H1 (cell line): ENCODE measurements around the gene SYT13. TPM values are rescaled to one million over a fixed set of nuclear protein-coding genes. Genes with fewer than 3 reads are reported as not detected.

Experiments
- CTCF ChIA-PET: fragments of 300-600 bp; sonication (Branson Sonifier 250); formaldehyde crosslinking; loops from one replicate; lab custom pipeline; 2021; ENCODE audit not compliant: partially characterized antibody; lab: Charles Lee
- POLR2A ChIA-PET: fragments of 300-600 bp; sonication (Branson Sonifier 250); formaldehyde crosslinking; loops from one replicate; lab custom pipeline; 2021; ENCODE audit warnings: inconsistent platforms; ENCODE audit not compliant: partially characterized antibody; lab: Charles Lee
- DNase-seq, 2 experiments: peaks; one replicate each; pipeline versions ENCODE4 v3.0.0 to v3.0.0-alpha.2; 2010 to 2022; ENCODE audit warnings: low spot score in 2 of 2, low read depth in 1 of 2, mixed read lengths in 1 of 2
- FAIRE-seq: peaks from 2 replicates; lab custom pipeline; 2011; peaks lifted over from hg19 to GRCh38; lab: Jason Lieb, UNC
- H2AFZ ChIP-seq: 2 replicates; pipeline ENCODE4 v1.8.1; 2012; ENCODE audit warnings: low read length, inconsistent platforms
- H2AK5ac ChIP-seq: 2 replicates; pipeline ENCODE4 v1.6.1; 2013; ENCODE audit warnings: low read depth, low read length
- H2BK120ac ChIP-seq: replicated peaks from 2 replicates; pipeline ENCODE3; 2013; ENCODE audit warnings: low read depth, low read length, inconsistent platforms
- H2BK12ac ChIP-seq: 2 replicates; pipeline ENCODE4 v1.6.1; 2013; ENCODE audit warnings: low read depth, low read length
- H2BK15ac ChIP-seq: 2 replicates; pipeline ENCODE4 v1.6.1; 2013; ENCODE audit warnings: low read length
- H2BK20ac ChIP-seq: 2 replicates; pipeline ENCODE4 v1.6.1; 2013; ENCODE audit warnings: low read length
- H2BK5ac ChIP-seq: 2 replicates; pipeline ENCODE4 v1.6.1; 2013; ENCODE audit warnings: low read depth, low read length
- H3K14ac ChIP-seq: 2 replicates; pipeline ENCODE4 v1.6.1; 2013; ENCODE audit warnings: inconsistent platforms; ENCODE audit not compliant: insufficient read length
- H3K18ac ChIP-seq: 2 replicates; pipeline ENCODE4 v1.6.1; 2013; ENCODE audit warnings: low read length; ENCODE audit errors: extremely low read depth
- H3K23ac ChIP-seq: 2 replicates; pipeline ENCODE4 v1.6.1; 2013; ENCODE audit warnings: inconsistent platforms; ENCODE audit not compliant: insufficient read length
- H3K23me2 ChIP-seq: 2 replicates; pipeline ENCODE4 v1.6.1; 2013; ENCODE audit warnings: low read depth, low read length
- H3K27ac ChIP-seq: 2 replicates; pipeline ENCODE4 v1.6.1; 2011; ENCODE audit warnings: low read depth, low read length, inconsistent platforms
- H3K27me3 ChIP-seq, 4 experiments: replicated peaks in 1 of 4; 1 replicate in 1 of 4; 2 replicates in 3 of 4; pipeline versions ENCODE4 v1.6.1 to v1.8.1; 2011 to 2013; ENCODE audit warnings: low read length in 3 of 4, mild to moderate bottlenecking in 3 of 4, inconsistent platforms in 2 of 4, mixed read lengths in 2 of 4, moderate library complexity in 1 of 4; ENCODE audit not compliant: control insufficient read depth in 3 of 4, insufficient read depth in 3 of 4; ENCODE audit errors: extremely low read depth in 1 of 4
- H3K36me3 ChIP-seq, 4 experiments: 2 replicates each; pipeline versions ENCODE4 v1.6.1 to v1.8.1; 2011 to 2013; ENCODE audit warnings: mild to moderate bottlenecking in 4 of 4, low read length in 3 of 4, moderate library complexity in 2 of 4, control low read depth in 1 of 4, inconsistent platforms in 1 of 4; ENCODE audit not compliant: insufficient read depth in 4 of 4, control insufficient read depth in 2 of 4
- H3K4ac ChIP-seq: replicated peaks from 2 replicates; pipeline ENCODE3; 2013; ENCODE audit warnings: low read length, low read depth, mixed read lengths, inconsistent platforms; ENCODE audit not compliant: insufficient read length
- H3K4me1 ChIP-seq, 4 experiments: replicated peaks in 1 of 4; 1 replicate in 1 of 4; 2 replicates in 3 of 4; pipeline versions ENCODE4 v1.6.1 to v1.8.1; 2011 to 2013; ENCODE audit warnings: low read length in 3 of 4, inconsistent platforms in 2 of 4, mixed read lengths in 1 of 4; ENCODE audit not compliant: insufficient read depth in 4 of 4, control insufficient read depth in 3 of 4
- H3K4me2 ChIP-seq, 2 experiments: 2 replicates each; pipeline versions ENCODE4 v1.6.1 to v1.8.1; 2011 to 2013; ENCODE audit warnings: low read depth in 2 of 2, low read length in 2 of 2, control low read depth in 1 of 2, inconsistent platforms in 1 of 2, mild to moderate bottlenecking in 1 of 2; ENCODE audit not compliant: insufficient read depth in 1 of 2
- H3K4me3 ChIP-seq, 4 experiments: fragments of 200-600, 300-600 bp in 1 of 4; sonication (generic), shearing (Covaris generic), sonication (Bioruptor Twin) in 1 of 4; 2 replicates each; pipeline versions ENCODE4 v1.5.1 to v1.8.1; 2011 to 2016; ENCODE audit warnings: low read length in 4 of 4, low read depth in 3 of 4, control low read depth in 2 of 4, inconsistent platforms in 2 of 4, mild to moderate bottlenecking in 2 of 4, mixed read lengths in 1 of 4, moderate library complexity in 1 of 4; ENCODE audit not compliant: insufficient read depth in 2 of 4; ENCODE audit errors: extremely low read depth in 1 of 4
- H3K56ac ChIP-seq: replicated peaks from 2 replicates; pipeline ENCODE3; 2013; ENCODE audit warnings: low read depth, mild to moderate bottlenecking, mixed read lengths, low read length, inconsistent platforms; ENCODE audit not compliant: insufficient read length
- H3K79me1 ChIP-seq: 2 replicates; pipeline ENCODE4 v1.6.1; 2013; ENCODE audit warnings: low read depth, low read length, control low read depth
- H3K79me2 ChIP-seq, 2 experiments: 2 replicates each; pipeline versions ENCODE4 v1.6.1 to v1.8.1; 2012 to 2013; ENCODE audit warnings: low read length in 2 of 2, mild to moderate bottlenecking in 2 of 2, inconsistent platforms in 1 of 2; ENCODE audit not compliant: insufficient read depth in 2 of 2, control insufficient read depth in 1 of 2
- H3K9ac ChIP-seq, 4 experiments: replicated peaks in 1 of 4; 1 replicate in 1 of 4; 2 replicates in 3 of 4; pipeline versions ENCODE4 v1.6.1 to v1.8.1; 2011 to 2013; ENCODE audit warnings: low read depth in 3 of 4, low read length in 3 of 4, control low read depth in 2 of 4, mild to moderate bottlenecking in 2 of 4, moderate library complexity in 2 of 4, inconsistent platforms in 1 of 4; ENCODE audit errors: extremely low read depth in 1 of 4
- H3K9me3 ChIP-seq, 2 experiments: 2 replicates each; pipeline versions ENCODE4 v1.6.1 to v1.8.1; 2012 to 2013; ENCODE audit warnings: mild to moderate bottlenecking in 2 of 2, moderate library complexity in 2 of 2, control low read depth in 1 of 2, inconsistent platforms in 1 of 2, low read depth in 1 of 2, low read length in 1 of 2, mixed read lengths in 1 of 2; ENCODE audit not compliant: insufficient read depth in 2 of 2
- H4K20me1 ChIP-seq, 2 experiments: replicated peaks in 1 of 2; 2 replicates each; pipeline versions ENCODE3 to v1.8.1; 2011 to 2013; ENCODE audit warnings: inconsistent platforms in 2 of 2, low read length in 2 of 2, mild to moderate bottlenecking in 1 of 2; ENCODE audit not compliant: insufficient read depth in 2 of 2, control insufficient read depth in 1 of 2
- H4K5ac ChIP-seq: 2 replicates; pipeline ENCODE4 v1.6.1; 2013; ENCODE audit warnings: low read length, low read depth, mixed read lengths, inconsistent platforms; ENCODE audit not compliant: insufficient read length
- H4K8ac ChIP-seq: 2 replicates; pipeline ENCODE4 v1.8.0; 2013; ENCODE audit warnings: mild to moderate bottlenecking, moderate library complexity, low read length, inconsistent platforms; ENCODE audit not compliant: insufficient read depth; ENCODE audit errors: extremely low read depth
- H4K91ac ChIP-seq: replicated peaks from 2 replicates; pipeline ENCODE3; 2013; ENCODE audit warnings: low read length, mixed read lengths, inconsistent platforms; ENCODE audit not compliant: insufficient read length
- CBX5 ChIP-seq: fragments of 300-800, 300-1000 bp; sonication (generic); IDR thresholded peaks from 2 replicates; pipeline ENCODE4 v1.7.1; 2016; ENCODE audit warnings: antibody characterized with exemption, low read length, low read depth
- EZH2 ChIP-seq: fragments of 200-600 bp; sonication (generic); IDR thresholded peaks from 2 replicates; pipeline ENCODE4 v1.7.1; 2012; ENCODE audit warnings: low read depth, mild to moderate bottlenecking, moderate library complexity, low read length, inconsistent platforms; ENCODE audit not compliant: severe bottlenecking
- RAD21 ChIP-seq, 2 experiments: IDR thresholded peaks in 1 of 2; conservative IDR thresholded peaks in 1 of 2; 2 replicates each; pipeline ENCODE4 v1.6.1; 2011; ENCODE audit warnings: low read depth in 2 of 2, low read length in 2 of 2, improper control_type of control experiment in 1 of 2, inconsistent platforms in 1 of 2, mild to moderate bottlenecking in 1 of 2, moderate library complexity in 1 of 2
- SAP30 ChIP-seq: fragments of 300-600 bp; sonication (generic); IDR thresholded peaks from 2 replicates; pipeline ENCODE4 v1.7.1; 2012; ENCODE audit warnings: low read length, moderate library complexity, mild to moderate bottlenecking, inconsistent platforms; ENCODE audit not compliant: insufficient read depth, insufficient replicate concordance
- SIN3A ChIP-seq, 2 experiments: IDR thresholded peaks in 1 of 2; conservative IDR thresholded peaks in 1 of 2; 2 replicates each; pipeline ENCODE4 v1.6.1; 2011 to 2012; ENCODE audit warnings: low read length in 2 of 2, improper control_type of control experiment in 1 of 2, low read depth in 1 of 2, mild to moderate bottlenecking in 1 of 2
- SIRT6 ChIP-seq: IDR thresholded peaks from one replicate; pipeline ENCODE4 v1.7.1; 2012; ENCODE audit warnings: low read length, inconsistent platforms
- SRF ChIP-seq: IDR thresholded peaks from 2 replicates; pipeline ENCODE4 v1.6.1; 2011; ENCODE audit warnings: mild to moderate bottlenecking, low read depth, low read length, moderate library complexity
- TAF7 ChIP-seq: optimal IDR thresholded peaks from 2 replicates; pipeline ENCODE3; 2011; ENCODE audit warnings: low read depth, mild to moderate bottlenecking, inconsistent platforms, low read length, moderate library complexity, borderline replicate concordance
- TCF12 ChIP-seq: IDR thresholded peaks from 2 replicates; pipeline ENCODE4 v1.6.1; 2011; ENCODE audit warnings: low read depth, mild to moderate bottlenecking, low read length
- TEAD4 ChIP-seq: IDR thresholded peaks from 2 replicates; pipeline ENCODE4 v1.6.1; 2012; ENCODE audit warnings: low read depth, low read length, inconsistent platforms, mixed read lengths
- USF2 ChIP-seq: IDR thresholded peaks from 2 replicates; pipeline ENCODE4 v1.6.1; 2011; ENCODE audit warnings: low read length, improper control_type of control experiment
- ZNF274 ChIP-seq: IDR thresholded peaks from 2 replicates; pipeline ENCODE4 v1.7.0; 2012; ENCODE audit warnings: low read length, borderline replicate concordance; ENCODE audit errors: extremely low read depth
- WGBS, 2 experiments: shearing (Covaris generic) in 1 of 2; methylation state at CpG; one replicate each; pipeline versions ENCODE4 v1.1.6 to v1.1.7; 2013 to 2015; ENCODE audit warnings: low lambda C conversion rate in 2 of 2, mixed read lengths in 2 of 2, inconsistent platforms in 1 of 2, low coverage in 1 of 2, missing lambda C conversion rate in 1 of 2; ENCODE audit not compliant: insufficient replicate concordance in 2 of 2, insufficient coverage in 1 of 2, insufficient read length in 1 of 2; ENCODE audit errors: extremely low coverage in 1 of 2, missing lambda C conversion rate in 1 of 2; 5-methylcytosine and 5-hydroxymethylcytosine counted together
- polyA plus RNA-seq, 7 experiments: library from polyadenylated mRNA; depleted of rRNA in 3 of 7; stranded (reverse) in 5 of 7; unstranded in 2 of 7; fragments of >200 nt in 5 of 7; fragments of 200-250 nt in 2 of 7; gene quantifications; 1 replicate in 5 of 7; 2 replicates in 1 of 7; 4 replicates in 1 of 7; pipeline versions ENCODE4 v1.2.1 to v1.2.3, GENCODE V29; 2011 to 2013; ENCODE audit warnings: missing spikeins in 2 of 7, mixed read lengths in 2 of 7
- total RNA-seq: library from RNA; stranded (reverse); fragmentation: NEBNext Ultra II Directional; extraction: Animal tissue kit (Norgen Biotek cat#: 25700); gene quantifications from 2 replicates; pipeline ENCODE4 v1.2.1, GENCODE V29; 2021

Gene SYT13
- total and polyA plus RNA-seq, 2 of the 8 experiments (the other 6 are each of a cell fraction or from before 2014, with no cell fraction given) = 4.8 to 13.2 TPM

GRCh38 chr11:45274206-45274605, 11.9 kb downstream of the SYT13 start:
- Histone ChIP-seq H3K14ac (no peak overlapping the region), H3K79me1 (no peaks in the 10 kb centered on the region), H4K5ac (no peak overlapping the region), H3K4me3 (no peak overlapping the region), H3K9me3 (peaks cover 0 to under 1% of the 10 kb centered on the region in 2 experiments; a peak in 1 of 4 replicates), H3K27me3 (peaks cover 0 to 1% (median 0%) of the 10 kb centered on the region in 4 experiments; a peak in 1 of 7 replicates), H2BK20ac (no peak overlapping the region), H3K4ac (no peak overlapping the region), H2BK12ac (no peak overlapping the region), H4K8ac (no peak overlapping the region), H3K79me2 (no peaks in the 10 kb centered on the region), H3K9ac (no peak overlapping the region), H2AFZ (no peak overlapping the region), H3K36me3 (no peaks in the 10 kb centered on the region), H3K4me1 (no peaks in the 10 kb centered on the region), H2AK5ac (no peak overlapping the region), H2BK15ac (no peak overlapping the region), H3K4me2 (no peak overlapping the region), H2BK5ac (no peak overlapping the region), H3K18ac (no peak overlapping the region), H3K23ac (no peak overlapping the region), H3K56ac (no peak overlapping the region), H3K27ac (no peak overlapping the region), H4K20me1 (no peaks in the 10 kb centered on the region), H4K91ac (no peak overlapping the region), H2BK120ac (no peak overlapping the region), H3K23me2 (no peaks in the 10 kb centered on the region)
- ChIA-PET CTCF (interaction anchor here (0.5 to 13.0 kb wide), 3 partner anchors 11 to 1446 kb away, joined by 3 to 211 read pairs (median 4); partner anchors contain the start of gene SYT13), POLR2A (interaction anchor here (0.5 kb wide), 1 partner anchor 12 kb away, joined by 3 read pairs; no protein-coding TSS in a partner anchor)
- DNase-seq (no peak), FAIRE-seq (no peak)
- whole genome bisulfite sequencing, 2 experiments = 72% methylated on average over 4 of the region's 4 CpGs; no CpG with 5 or more reads in 1 of the 2 experiments
- no peak for TF ChIP-seq SAP30
- TF ChIP-seq TCF12 = no peak
- TF ChIP-seq USF2 = no peak
- TF ChIP-seq TEAD4 = no peak
- TF ChIP-seq TAF7 = no peak
- TF ChIP-seq CBX5 = no peak
- TF ChIP-seq SIRT6 = no peak
- TF ChIP-seq SIN3A (conservative IDR thresholded peaks at IDR 0.05 in 1 of 2, IDR thresholded peaks at IDR 0.05 in 1 of 2; ENCODE audit: low read depth in 1 of 2, low read length in 2 of 2) = no peak
- TF ChIP-seq SRF = no peak
- no peak for TF ChIP-seq EZH2
- TF ChIP-seq ZNF274 = no peak
- no peak for TF ChIP-seq RAD21 (IDR thresholded peaks at IDR 0.05 in 1 of 2, conservative IDR thresholded peaks at IDR 0.05 in 1 of 2; ENCODE audit: low read depth in 2 of 2, low read length in 2 of 2)
